HG03432 (cell line): ENCODE data around the gene SMARCC1.

ENCODE experiments used
- ATAC-seq: cut with Tn5 transposase; IDR thresholded peaks from one replicate; pipeline ENCODE4 v1.9.1; 2021; ENCODE audit warnings: mild to moderate bottlenecking, moderate library complexity; ENCODE audit not compliant: unreplicated experiment

The SMARCC1 gene

DNA sequence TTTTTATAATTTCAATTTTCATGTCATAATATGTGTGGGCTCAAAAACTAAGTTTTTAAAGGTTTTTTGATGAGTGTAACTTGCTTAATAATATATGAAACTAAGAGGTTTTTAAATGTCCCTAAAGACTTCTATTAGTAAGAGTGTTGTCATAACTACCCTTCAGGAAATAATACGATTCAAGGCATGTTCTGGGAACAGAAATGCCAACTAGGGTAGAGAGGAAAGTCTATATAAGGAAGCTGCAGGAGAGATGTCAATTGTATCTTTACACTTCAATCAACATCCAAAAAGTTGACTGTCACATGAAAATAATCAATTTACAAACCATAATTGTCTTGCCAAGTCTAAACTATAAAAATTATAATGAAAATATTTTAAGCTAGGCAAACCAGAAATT is 76.3 kb downstream of the SMARCC1 start:
- no peak for ATAC-seq

DNA sequence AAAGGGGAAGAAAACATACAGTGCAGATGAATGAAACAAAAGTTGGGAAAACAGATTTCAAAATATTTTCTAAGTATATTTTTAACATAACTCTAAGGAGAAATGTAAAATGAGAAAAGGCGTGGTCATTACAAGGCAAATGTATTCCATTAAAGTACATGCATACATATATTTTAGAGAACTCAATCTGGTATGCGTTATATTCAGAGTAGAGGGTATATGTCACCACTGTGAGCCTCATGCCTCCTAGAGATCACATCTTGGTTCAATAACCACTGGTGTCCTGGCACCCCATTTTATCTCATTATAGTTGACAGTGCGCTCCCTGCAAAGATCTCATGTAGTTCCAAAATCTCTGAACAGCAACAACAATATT is 77.5 kb downstream of the SMARCC1 start:
- ATAC-seq: no peak

DNA sequence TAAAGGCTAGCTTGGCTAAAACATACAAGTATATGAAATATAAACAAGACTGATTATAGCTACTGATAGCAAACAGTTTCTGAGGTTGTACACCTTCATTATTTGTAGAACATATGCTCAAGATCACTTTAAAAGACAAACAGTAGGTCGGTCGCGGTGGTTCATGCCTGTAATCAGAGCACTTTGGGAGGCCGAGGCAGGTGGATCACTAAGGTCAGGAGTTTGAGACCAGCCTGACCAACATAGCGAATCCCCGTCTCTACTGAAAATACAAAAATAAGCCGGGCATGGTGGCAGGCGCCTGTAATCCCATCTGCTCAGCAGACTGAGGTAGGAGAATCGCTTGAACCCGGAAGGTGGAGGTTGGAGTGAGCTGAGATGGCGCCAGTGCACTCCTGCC is 80.3 kb downstream of the SMARCC1 start:
- no peak for ATAC-seq

- no peak for ATAC-seq
Observed at GRCh38 chr3:47692158-47692557, 89.5 kb downstream of the SMARCC1 start.

DNA sequence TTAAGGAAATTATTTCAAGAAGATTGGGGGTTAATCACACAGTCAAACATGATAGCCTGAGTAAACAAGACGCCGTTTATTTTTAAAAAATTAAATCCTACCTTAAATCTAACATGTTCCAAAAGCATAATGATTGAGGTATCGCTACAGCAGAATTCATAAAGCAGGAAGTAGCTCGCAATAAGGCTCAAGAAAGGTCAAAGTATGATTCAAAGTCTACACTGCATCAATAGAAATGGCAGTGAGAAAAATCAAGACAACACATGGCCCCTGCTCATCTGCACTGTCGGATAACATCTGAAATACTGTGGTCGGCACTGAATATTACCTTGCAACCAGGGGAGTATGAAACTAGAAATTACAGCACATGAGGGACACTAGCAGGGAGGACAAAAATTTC is 93.2 kb downstream of the SMARCC1 start:
- no peak for ATAC-seq

GRCh38 chr3:47685037-47685436 is 96.7 kb downstream of the SMARCC1 start:
- ATAC-seq: no peak

DNA sequence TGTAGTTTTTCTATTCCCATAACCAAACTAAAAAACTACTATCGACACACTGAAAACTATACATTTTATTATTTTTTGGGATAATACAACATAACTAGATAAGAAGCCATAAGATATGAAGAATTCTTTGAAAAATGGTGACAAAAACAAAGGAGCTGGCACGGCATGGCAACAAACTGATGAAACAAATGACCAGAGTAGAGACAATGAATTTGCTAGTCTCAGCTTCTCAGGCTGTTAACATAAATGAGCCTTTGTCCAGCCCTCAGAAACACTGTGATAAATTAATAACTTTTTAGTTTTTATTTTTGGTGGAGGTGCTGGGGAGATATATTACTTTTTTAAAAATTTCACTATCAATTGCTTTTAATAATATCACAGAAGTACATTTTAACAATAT is 100.7 kb downstream of the SMARCC1 start:
- ATAC-seq: no peak

GRCh38 chr3:47678446-47679338 is 103.0 kb downstream of the SMARCC1 start:
- ATAC-seq: no peak

GRCh38 chr3:47669026-47669749 is 112.5 kb downstream of the SMARCC1 start:
- no peak for ATAC-seq

GRCh38 chr3:47666118-47666517 is 115.6 kb downstream of the SMARCC1 start:
- ATAC-seq: no peak

DNA sequence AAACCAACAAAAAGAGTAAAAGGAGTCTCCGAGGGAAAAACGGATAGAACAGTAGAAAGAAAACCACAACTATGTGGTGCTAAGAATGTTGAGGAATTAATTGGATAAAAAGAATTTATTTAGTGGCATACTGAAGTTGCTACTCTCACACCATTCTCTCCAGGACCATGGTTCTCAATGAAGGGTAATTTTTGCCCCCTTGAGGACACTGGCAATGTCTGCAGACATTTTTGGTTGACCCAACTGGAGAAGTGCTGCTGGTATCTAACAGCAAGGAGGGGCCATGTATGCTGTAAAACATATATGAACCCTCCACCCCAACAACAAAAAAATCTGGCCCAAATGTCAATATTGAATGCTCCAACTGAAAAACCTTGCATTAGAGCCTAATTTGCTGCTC is 117.2 kb downstream of the SMARCC1 start:
- ATAC-seq: no peak

DNA sequence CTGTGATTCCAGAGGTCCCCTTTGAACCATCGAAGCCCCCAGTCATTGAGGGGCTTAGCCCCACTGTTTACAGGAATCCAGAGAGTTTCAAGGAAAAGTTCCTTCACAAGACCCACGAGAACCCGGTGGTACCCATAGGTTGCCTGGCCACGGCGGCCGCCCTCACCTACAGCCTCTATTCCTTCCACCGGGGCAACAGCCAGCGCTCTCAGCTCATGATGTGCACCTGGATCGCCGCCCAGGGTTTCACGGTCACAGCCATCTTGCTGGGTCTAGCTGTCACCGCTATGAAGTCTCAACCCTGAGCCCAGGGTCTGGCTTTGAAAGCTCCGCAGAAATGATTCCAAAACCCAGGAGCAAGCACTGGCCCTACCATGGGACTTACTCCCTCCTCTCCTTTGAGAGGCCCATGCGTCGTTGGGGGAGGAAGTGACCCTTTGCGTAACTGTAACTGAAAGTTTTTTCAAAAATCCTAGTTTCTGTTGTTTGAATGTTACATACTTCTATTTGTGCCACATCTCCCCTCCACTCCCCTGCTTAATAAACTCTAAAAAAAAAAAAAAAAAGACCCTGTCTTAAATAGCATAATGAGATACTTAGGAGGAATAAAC is 118.0 kb downstream of the SMARCC1 start:
- ATAC-seq: no peak

DNA sequence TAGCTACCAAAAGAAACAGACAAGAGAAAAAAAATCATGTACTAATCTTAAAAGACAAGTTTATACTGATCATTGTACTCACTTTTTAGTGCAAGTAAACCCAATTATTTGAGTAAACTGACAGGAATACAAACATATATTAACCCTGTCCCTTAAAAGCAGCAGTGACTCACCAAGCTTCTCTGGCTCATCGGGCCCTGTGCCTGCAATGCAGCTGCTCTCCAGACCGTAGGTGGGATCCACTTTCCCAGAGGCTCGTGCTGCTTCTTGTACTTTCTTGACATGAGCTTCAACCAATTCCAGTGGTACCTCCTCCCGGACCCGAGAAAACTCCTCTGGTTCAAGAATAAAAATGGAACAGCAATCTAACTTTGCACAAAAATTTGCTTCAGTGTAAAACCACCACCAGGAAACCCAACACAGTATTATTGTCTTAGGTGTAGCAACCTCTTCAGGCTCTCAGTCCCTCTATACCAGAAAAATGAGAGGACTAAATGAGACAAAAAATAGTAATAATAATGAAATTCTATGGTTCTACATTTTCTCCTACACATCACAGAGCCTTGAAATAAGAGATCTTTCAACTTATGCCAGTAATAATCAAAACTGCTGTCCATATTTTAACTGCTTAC is 120.5 kb downstream of the SMARCC1 start:
- no peak for ATAC-seq

- ATAC-seq: no peak
Observed at GRCh38 chr3:47658444-47658843, 123.2 kb downstream of the SMARCC1 start.

DNA sequence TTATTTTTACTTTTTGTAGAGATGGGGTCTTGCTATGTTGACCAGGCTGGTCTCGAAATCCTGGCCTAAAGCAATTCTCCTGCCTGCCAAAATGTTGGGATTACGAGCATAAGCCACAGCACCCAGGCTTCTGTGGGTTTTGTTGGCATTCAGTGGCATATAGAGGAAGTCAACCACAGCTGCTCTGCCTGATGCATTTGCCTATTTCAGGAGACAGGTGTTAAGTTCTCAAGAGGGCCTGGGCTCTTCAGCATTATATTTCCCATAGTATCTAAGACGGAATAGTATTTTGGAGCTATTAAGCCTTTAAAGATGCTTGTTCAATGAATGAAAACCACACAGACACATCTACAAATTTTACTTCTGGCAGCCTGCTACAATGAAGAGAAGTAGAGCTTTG is 129.6 kb downstream of the SMARCC1 start:
- ATAC-seq: no peak

GRCh38 chr3:47650294-47650693 is 131.4 kb downstream of the SMARCC1 start:
- ATAC-seq: no peak

GRCh38 chr3:47647550-47647949 is 134.1 kb downstream of the SMARCC1 start:
- no peak for ATAC-seq

DNA sequence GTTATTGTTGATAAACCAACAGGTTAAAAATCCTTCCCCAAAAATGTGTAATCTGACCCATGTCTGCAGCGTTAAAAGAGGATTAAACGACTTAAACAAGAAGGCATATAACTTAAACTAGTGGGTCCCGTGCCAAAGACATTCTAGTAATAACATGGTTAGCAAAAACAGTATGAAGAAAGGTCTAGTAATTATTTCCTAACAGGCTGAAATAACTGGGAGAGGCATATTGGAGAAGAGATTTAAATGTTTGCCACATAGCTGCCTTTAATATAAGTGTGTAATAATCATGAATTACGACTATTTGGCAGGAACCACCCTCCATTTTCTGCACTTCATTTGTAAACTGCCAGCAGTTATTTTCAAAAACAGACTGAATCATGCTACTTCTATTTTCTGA is 135.3 kb downstream of the SMARCC1 start:
- no peak for ATAC-seq

DNA sequence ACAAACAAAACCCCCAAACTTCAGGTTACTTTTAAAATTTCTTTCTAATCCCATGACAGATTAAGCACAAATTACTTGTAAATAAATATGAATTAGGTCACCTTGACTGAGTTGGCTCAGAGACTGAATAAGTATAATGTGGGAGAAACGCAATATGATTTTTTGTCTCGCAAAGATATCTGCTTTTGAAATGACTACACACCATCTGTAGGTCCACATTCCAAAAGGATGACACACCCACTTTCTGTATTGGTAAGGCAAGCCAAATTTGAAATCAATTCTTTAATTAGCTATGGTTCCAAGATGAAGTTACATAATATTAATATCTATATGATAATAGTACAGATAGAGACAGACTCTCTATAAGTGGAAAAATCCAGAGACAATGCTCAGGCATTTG is 136.1 kb downstream of the SMARCC1 start:
- ATAC-seq: no peak

- no peak for ATAC-seq
Observed at GRCh38 chr3:47643092-47643491, 138.6 kb downstream of the SMARCC1 start.

DNA sequence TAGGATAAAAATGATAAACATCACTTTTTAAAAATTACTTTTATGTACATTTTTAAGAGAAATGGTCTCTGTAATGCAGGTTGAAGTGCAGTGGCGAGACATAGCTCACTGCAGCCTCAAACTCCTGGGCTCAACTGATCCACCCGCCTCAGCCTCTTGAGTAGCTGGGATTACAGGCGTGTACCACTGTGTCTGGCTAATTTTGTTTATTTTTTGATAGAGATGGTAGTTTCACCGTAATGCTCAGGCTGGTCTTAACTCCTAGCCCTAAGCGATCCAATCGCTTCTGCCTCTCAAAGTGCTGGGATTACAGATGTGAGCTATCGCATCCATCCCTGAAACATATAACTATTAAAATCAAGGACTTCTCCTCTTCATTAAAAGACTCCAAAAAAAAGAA is 140.0 kb downstream of the SMARCC1 start:
- no peak for ATAC-seq
